Measurements from ENCODE around the gene ADD2. TPM values are rescaled to one million over a fixed set of nuclear protein-coding genes. Genes with fewer than 3 reads are reported as not detected.
"Not testable (repeated sequence)": the region's sequence is repeated elsewhere in the genome, so short reads cannot be mapped to it uniquely, and the experiment has no call there.

The ADD2 gene
- total RNA-seq, 1 donor from 2014 or later: 1.1 TPM

- Mint-ChIP-seq H3K27ac (no peak overlapping the region), H3K4me1 (ENCODE audit: low read depth) (no peaks in the 10 kb centered on the region), H3K36me3 (ENCODE audit: insufficient read depth) (no peaks in the 10 kb centered on the region), H3K27me3 (peaks cover 18% of the 10 kb centered on the region), H3K9me3 (ENCODE audit: low read depth) (peaks cover 2% of the 10 kb centered on the region), H3K4me3 (ENCODE audit: low read depth) (no peak overlapping the region)
- no peak for DNase-seq (ENCODE audit: low spot score, unreplicated experiment)
- TF ChIP-seq, protein P1, sequence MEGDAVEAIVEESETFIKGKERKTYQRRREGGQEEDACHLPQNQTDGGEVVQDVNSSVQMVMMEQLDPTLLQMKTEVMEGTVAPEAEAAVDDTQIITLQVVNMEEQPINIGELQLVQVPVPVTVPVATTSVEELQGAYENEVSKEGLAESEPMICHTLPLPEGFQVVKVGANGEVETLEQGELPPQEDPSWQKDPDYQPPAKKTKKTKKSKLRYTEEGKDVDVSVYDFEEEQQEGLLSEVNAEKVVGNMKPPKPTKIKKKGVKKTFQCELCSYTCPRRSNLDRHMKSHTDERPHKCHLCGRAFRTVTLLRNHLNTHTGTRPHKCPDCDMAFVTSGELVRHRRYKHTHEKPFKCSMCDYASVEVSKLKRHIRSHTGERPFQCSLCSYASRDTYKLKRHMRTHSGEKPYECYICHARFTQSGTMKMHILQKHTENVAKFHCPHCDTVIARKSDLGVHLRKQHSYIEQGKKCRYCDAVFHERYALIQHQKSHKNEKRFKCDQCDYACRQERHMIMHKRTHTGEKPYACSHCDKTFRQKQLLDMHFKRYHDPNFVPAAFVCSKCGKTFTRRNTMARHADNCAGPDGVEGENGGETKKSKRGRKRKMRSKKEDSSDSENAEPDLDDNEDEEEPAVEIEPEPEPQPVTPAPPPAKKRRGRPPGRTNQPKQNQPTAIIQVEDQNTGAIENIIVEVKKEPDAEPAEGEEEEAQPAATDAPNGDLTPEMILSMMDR (IDR thresholded peaks at IDR 0.05; ENCODE audit: unreplicated experiment): no peak
Measured at GRCh38 chr2:70743677-70744076, 24.3 kb downstream of the ADD2 start.

DNA sequence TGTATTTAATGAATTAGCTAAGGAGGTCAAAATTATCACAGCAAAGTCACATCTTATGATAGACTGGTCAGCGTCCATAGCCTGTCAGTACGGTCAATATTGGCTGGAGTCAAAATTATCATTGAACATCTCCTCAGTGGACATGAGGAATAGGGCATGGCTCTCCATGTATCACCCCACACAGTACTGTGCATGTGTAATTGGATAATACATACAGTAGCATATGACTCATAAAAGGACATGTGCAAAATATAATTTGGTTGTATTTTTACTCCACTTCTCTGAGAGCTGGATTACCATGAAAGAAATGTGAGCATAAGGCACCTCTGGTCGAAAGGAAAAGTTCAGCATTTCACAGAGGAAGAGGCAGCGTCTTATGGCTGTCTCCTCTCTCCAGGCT, 24.9 kb downstream of the ADD2 start:
- Mint-ChIP-seq H3K4me1 (ENCODE audit: low read depth) (no peaks in the 10 kb centered on the region), H3K9me3 (ENCODE audit: low read depth) (peaks cover 2% of the 10 kb centered on the region), H3K27me3 (peaks cover 18% of the 10 kb centered on the region), H3K36me3 (ENCODE audit: insufficient read depth) (no peaks in the 10 kb centered on the region), H3K27ac (no peak overlapping the region), H3K4me3 (ENCODE audit: low read depth) (no peak overlapping the region)
- TF ChIP-seq, protein P1 (IDR thresholded peaks at IDR 0.05; ENCODE audit: unreplicated experiment): no peak
- no peak for DNase-seq (ENCODE audit: low spot score, unreplicated experiment)

DNA sequence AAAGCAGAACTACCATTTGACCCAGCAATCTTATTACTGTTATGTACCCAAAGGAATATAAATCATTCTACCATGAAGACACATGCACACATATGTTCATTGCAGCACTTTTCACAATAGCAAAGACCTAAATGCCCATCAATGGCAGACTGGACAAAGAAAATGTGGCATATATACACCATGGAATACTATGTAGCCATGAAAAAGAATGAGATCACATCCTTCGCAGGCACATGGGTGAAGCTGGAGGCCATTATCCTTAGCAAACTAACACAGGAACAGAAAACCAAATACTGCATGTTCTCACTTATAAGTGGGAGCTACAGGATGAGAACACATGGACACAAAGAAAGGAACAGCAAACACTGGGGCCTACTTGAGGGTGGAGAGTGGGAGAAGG, 28.5 kb downstream of the ADD2 start:
- not testable (repeated sequence) for H3K4me3 Mint-ChIP-seq (ENCODE audit: low read depth); H3K9me3 Mint-ChIP-seq (ENCODE audit: low read depth); H3K27ac Mint-ChIP-seq; DNase-seq (ENCODE audit: low spot score, unreplicated experiment); H3K4me1 Mint-ChIP-seq (ENCODE audit: low read depth); H3K36me3 Mint-ChIP-seq (ENCODE audit: insufficient read depth)
- peaks cover 26% of the 10 kb centered on the region for H3K27me3 Mint-ChIP-seq

DNA sequence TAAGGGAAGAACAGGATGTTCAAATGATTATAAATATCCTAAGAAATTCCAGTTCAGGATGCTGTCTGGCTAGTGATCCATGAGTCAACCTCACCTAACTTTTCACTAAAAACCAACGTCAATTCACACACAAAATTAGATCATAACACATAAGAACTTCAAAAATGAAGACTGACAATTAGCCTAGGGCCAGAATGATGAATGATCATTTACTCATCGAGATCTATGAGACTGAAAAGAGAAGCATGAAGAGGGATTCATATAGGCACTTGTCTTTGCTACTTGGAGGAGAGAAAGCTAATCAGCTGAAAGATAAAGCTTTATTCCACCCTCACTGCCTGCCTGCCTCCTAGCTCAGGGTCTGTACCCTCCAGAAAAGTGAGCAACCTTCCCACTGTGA, 29.8 kb downstream of the ADD2 start:
- no peaks in the 10 kb centered on the region for H3K4me1 Mint-ChIP-seq (ENCODE audit: low read depth)
- DNase-seq (ENCODE audit: low spot score, unreplicated experiment): no peak
- H3K4me3 Mint-ChIP-seq (ENCODE audit: low read depth): no peak overlapping the region
- peaks cover 35% of the 10 kb centered on the region for H3K27me3 Mint-ChIP-seq
- TF ChIP-seq, protein P1 (IDR thresholded peaks at IDR 0.05; ENCODE audit: unreplicated experiment): no peak
- H3K36me3 Mint-ChIP-seq (ENCODE audit: insufficient read depth): no peaks in the 10 kb centered on the region
- no peaks in the 10 kb centered on the region for H3K9me3 Mint-ChIP-seq (ENCODE audit: low read depth)
- no peak overlapping the region for H3K27ac Mint-ChIP-seq

- no peaks in the 10 kb centered on the region for H3K4me1 Mint-ChIP-seq (ENCODE audit: low read depth)
- no peak overlapping the region for H3K4me3 Mint-ChIP-seq (ENCODE audit: low read depth)
Measured at GRCh38 chr2:70735071-70735470, 32.9 kb downstream of the ADD2 start.

GRCh38 chr2:70733646-70734180, 34.3 kb downstream of the ADD2 start:
- no peaks in the 10 kb centered on the region for H3K9me3 Mint-ChIP-seq (ENCODE audit: low read depth)
- H3K27ac Mint-ChIP-seq: no peak overlapping the region
- TF ChIP-seq, protein P1 (IDR thresholded peaks at IDR 0.05; ENCODE audit: unreplicated experiment): no peak
- DNase-seq (ENCODE audit: low spot score, unreplicated experiment): no peak
- no peaks in the 10 kb centered on the region for H3K4me1 Mint-ChIP-seq (ENCODE audit: low read depth)
- peaks cover 53% of the 10 kb centered on the region for H3K27me3 Mint-ChIP-seq
- H3K4me3 Mint-ChIP-seq (ENCODE audit: low read depth): no peak overlapping the region
- no peaks in the 10 kb centered on the region for H3K36me3 Mint-ChIP-seq (ENCODE audit: insufficient read depth)

More at GRCh38 chr2:70735071-70735470, 32.9 kb downstream of the ADD2 start:
- DNase-seq (ENCODE audit: low spot score, unreplicated experiment): no peak
- H3K9me3 Mint-ChIP-seq (ENCODE audit: low read depth): no peaks in the 10 kb centered on the region
- H3K27me3 Mint-ChIP-seq: peaks cover 50% of the 10 kb centered on the region
- TF ChIP-seq, protein P1 (IDR thresholded peaks at IDR 0.05; ENCODE audit: unreplicated experiment): no peak
- no peaks in the 10 kb centered on the region for H3K36me3 Mint-ChIP-seq (ENCODE audit: insufficient read depth)
- no peak overlapping the region for H3K27ac Mint-ChIP-seq
